ENCODE results near the gene ZNF346.
"Not testable (repeated sequence)": the region's sequence is repeated elsewhere in the genome, so short reads cannot be mapped to it uniquely, and the experiment has no call there.

Gene ZNF346

GRCh38 chr5:177022386-177023302 lies at the start of gene ZNF346:
Gene ZNF346 (plus strand): TSS chr5:177022696. CDS start chr5:177022739, 43 bp downstream.
- peak; percentile 84 for DNase-seq

- DNase-seq = no peak
Observed at GRCh38 chr5:176979669-176980068, 42.8 kb upstream of the ZNF346 start.

GRCh38 chr5:176980818-176981217 lies 41.7 kb upstream of the ZNF346 start:
- no peak for DNase-seq

- DNase-seq = not testable (repeated sequence)
Observed at GRCh38 chr5:176983112-176983511, 39.4 kb upstream of the ZNF346 start.

GRCh38 chr5:176983593-176983992 lies 38.9 kb upstream of the ZNF346 start:
- DNase-seq = not testable (repeated sequence)

GRCh38 chr5:176984176-176984575 lies 38.3 kb upstream of the ZNF346 start:
- DNase-seq = not testable (repeated sequence)

GRCh38 chr5:176985516-176985915 lies 37.0 kb upstream of the ZNF346 start:
- no peak for DNase-seq

GRCh38 chr5:176986280-176986679 lies 36.2 kb upstream of the ZNF346 start:
- DNase-seq = no peak

GRCh38 chr5:176987583-176987982 lies 34.9 kb upstream of the ZNF346 start:
- DNase-seq = no peak

- DNase-seq = not testable (repeated sequence)
Observed at GRCh38 chr5:176993081-176993480, 29.4 kb upstream of the ZNF346 start.

GRCh38 chr5:176994460-176995121 lies 27.9 kb upstream of the ZNF346 start:
- DNase-seq = no peak

- DNase-seq = no peak
Observed at GRCh38 chr5:176995122-176995490, 27.4 kb upstream of the ZNF346 start.

GRCh38 chr5:176995896-176996767 lies 26.4 kb upstream of the ZNF346 start:
- DNase-seq = no peak

GRCh38 chr5:176996780-176997179 lies 25.7 kb upstream of the ZNF346 start:
- no peak for DNase-seq

- DNase-seq = no peak
Observed at GRCh38 chr5:176998828-176999227, 23.7 kb upstream of the ZNF346 start.

GRCh38 chr5:176999526-176999925 lies 23.0 kb upstream of the ZNF346 start:
- DNase-seq = not testable (repeated sequence)

- DNase-seq = no peak
Observed at GRCh38 chr5:177003649-177004048, 18.8 kb upstream of the ZNF346 start.

GRCh38 chr5:177004961-177005360 lies 17.5 kb upstream of the ZNF346 start:
- DNase-seq = no peak

- DNase-seq = peak; percentile 48
Observed at GRCh38 chr5:177005619-177006264, 16.8 kb upstream of the ZNF346 start.

- peak; percentile 88 for DNase-seq
Observed at GRCh38 chr5:177006265-177006972, 16.1 kb upstream of the ZNF346 start, which contains the start of gene UIMC1. Gene UIMC1 (minus strand): TSS chr5:177006779. CDS start chr5:176982615, 24,164 bp downstream.

GRCh38 chr5:177008716-177009115 lies 13.8 kb upstream of the ZNF346 start:
- no peak for DNase-seq

GRCh38 chr5:177010153-177010552 lies 12.3 kb upstream of the ZNF346 start:
- DNase-seq = no peak

All from DMS 273 treated with DMSO at 0.1 percent for 48 hours (cell line).